Cardiac muscle cell (in vitro differentiated cells and primary cell): ENCODE measurements around the gene TMEM168. TPM values are rescaled to one million over a fixed set of nuclear protein-coding genes. Genes with fewer than 3 reads are reported as not detected.

Experiments
- DNase-seq, 2 donors: peaks; one replicate each; pipeline versions ENCODE4 v3.0.0 to v3.0.0-alpha.2; 2010 to 2017; ENCODE audit warnings: low read depth in 1 of 2, low spot score in 1 of 2
- H3K27ac ChIP-seq: fragments of 200-600 bp; sonication (generic); 2 replicates; pipeline ENCODE4 v1.5.1; 2016
- H3K27me3 ChIP-seq: fragments of 200-600 bp; sonication (generic); 2 replicates; pipeline ENCODE4 v1.6.0; 2016; ENCODE audit warnings: control low read depth
- H3K36me3 ChIP-seq: fragments of 200-600 bp; sonication (generic); 2 replicates; pipeline ENCODE4 v1.5.1; 2016; ENCODE audit warnings: control low read depth
- H3K4me1 ChIP-seq: fragments of 200-600 bp; sonication (generic); 2 replicates; pipeline ENCODE4 v1.8.1; 2017; ENCODE audit warnings: low read depth, mild to moderate bottlenecking, mixed run types
- H3K4me3 ChIP-seq: fragments of 200-600 bp; sonication (generic); 2 replicates; pipeline ENCODE4 v1.5.1; 2016; ENCODE audit warnings: mild to moderate bottlenecking
- H3K9me3 ChIP-seq: fragments of 200-600 bp; sonication (generic); 2 replicates; pipeline ENCODE4 v1.5.1; 2017; ENCODE audit warnings: low read depth, mild to moderate bottlenecking, control low read depth
- CTCF ChIP-seq: IDR thresholded peaks from 2 replicates; pipeline ENCODE4 v1.5.1; 2012; ENCODE audit warnings: low read depth, mild to moderate bottlenecking, low read length
- polyA plus RNA-seq: library from polyadenylated mRNA; unstranded; fragments of >200 nt; fragmentation: Nextera tagmentation; extraction: Ambion mirVana; gene quantifications from 2 replicates; pipeline ENCODE4 v1.2.1, GENCODE V29; 2016
- total RNA-seq: library from RNA; depleted of rRNA; stranded (reverse); fragments of >200 nt; gene quantifications from 2 replicates; pipeline ENCODE4 v1.2.3, GENCODE V29; 2016

Gene TMEM168
- total and polyA plus RNA-seq, 2 experiments from 2014 or later, result 12.7 to 24.7 TPM

- Histone ChIP-seq H3K27ac (no peak overlapping the region), H3K4me3 (no peak overlapping the region), H3K9me3 (no peaks in the 10 kb centered on the region), H3K27me3 (no peaks in the 10 kb centered on the region), H3K4me1 (no peaks in the 10 kb centered on the region), H3K36me3 (peaks cover 11% of the 10 kb centered on the region)
- TF ChIP-seq CTCF, result no peak
- DNase-seq, result no peak
Measured at GRCh38 chr7:112821345-112821744, 31.2 kb upstream of the TMEM168 start.

GRCh38 chr7:112819536-112819935 is 29.3 kb upstream of the TMEM168 start:
- no peak for DNase-seq
- no peak for TF ChIP-seq CTCF
- H3K4me1 ChIP-seq, result no peaks in the 10 kb centered on the region

GRCh38 chr7:112806156-112806555 is 16.0 kb upstream of the TMEM168 start:
- H3K27ac ChIP-seq, result no peak overlapping the region
- DNase-seq, result no peak
- no peaks in the 10 kb centered on the region for H3K4me1 ChIP-seq
- H3K9me3 ChIP-seq, result no peaks in the 10 kb centered on the region
- H3K36me3 ChIP-seq, result no peaks in the 10 kb centered on the region
- TF ChIP-seq CTCF, result no peak
- H3K27me3 ChIP-seq, result no peaks in the 10 kb centered on the region
- no peak overlapping the region for H3K4me3 ChIP-seq

More at GRCh38 chr7:112819536-112819935, 29.3 kb upstream of the TMEM168 start:
- H3K4me3 ChIP-seq, result no peak overlapping the region
- H3K27me3 ChIP-seq, result no peaks in the 10 kb centered on the region
- H3K36me3 ChIP-seq, result peaks cover 11% of the 10 kb centered on the region
- no peaks in the 10 kb centered on the region for H3K9me3 ChIP-seq
- no peak overlapping the region for H3K27ac ChIP-seq

- no peaks in the 10 kb centered on the region for H3K36me3 ChIP-seq
- no peak overlapping the region for H3K4me3 ChIP-seq
- no peaks in the 10 kb centered on the region for H3K9me3 ChIP-seq
- peaks cover 18% of the 10 kb centered on the region for H3K4me1 ChIP-seq
- H3K27me3 ChIP-seq, result no peaks in the 10 kb centered on the region
- no peak for DNase-seq
- TF ChIP-seq CTCF, result no peak
- no peak overlapping the region for H3K27ac ChIP-seq
Measured at GRCh38 chr7:112802406-112802805, 12.2 kb upstream of the TMEM168 start.

GRCh38 chr7:112800486-112800885 is 10.3 kb upstream of the TMEM168 start:
- no peak overlapping the region for H3K27ac ChIP-seq
- no peak for DNase-seq
- H3K36me3 ChIP-seq, result no peaks in the 10 kb centered on the region
- H3K4me3 ChIP-seq, result no peak overlapping the region
- H3K9me3 ChIP-seq, result no peaks in the 10 kb centered on the region
- no peaks in the 10 kb centered on the region for H3K27me3 ChIP-seq
- H3K4me1 ChIP-seq, result peaks cover 18% of the 10 kb centered on the region
- no peak for TF ChIP-seq CTCF
